HT1080 (cell line): ENCODE results near the gene CBX6. TPM values are rescaled to one million over a fixed set of nuclear protein-coding genes. Genes with fewer than 3 reads are reported as not detected.

Experiments
- DNase-seq: peaks from one replicate; pipeline ENCODE4 v3.0.0-alpha.2; 2015; ENCODE audit warnings: low read depth
- total RNA-seq: library from RNA; depleted of rRNA; stranded (reverse); fragments of >200 nt; shearing (Covaris generic); gene quantifications from 2 replicates; pipeline ENCODE4 v1.2.3, GENCODE V29; 2014

CBX6 gene
- total RNA-seq, 1 experiment from 2014 or later = 46.7 TPM

- DNase-seq = no peak
Measured at GRCh38 chr22:38873469-38874411, 1.7 kb upstream of the CBX6 start.

- DNase-seq = no peak
Measured at GRCh38 chr22:38872831-38873248, 824 bp upstream of the CBX6 start.

- no peak for DNase-seq
Measured at GRCh38 chr22:38871360-38872171, 450 bp downstream of the CBX6 start.

- no peak for DNase-seq
Measured at GRCh38 chr22:38870791-38871359, 1.1 kb downstream of the CBX6 start.

GRCh38 chr22:38870312-38870741 lies 1.7 kb downstream of the CBX6 start:
- DNase-seq = peak; percentile 69

GRCh38 chr22:38869663-38870062 lies 2.4 kb downstream of the CBX6 start:
- DNase-seq = no peak

- DNase-seq = peak; percentile 54
Measured at GRCh38 chr22:38868886-38869381, 3.1 kb downstream of the CBX6 start.

GRCh38 chr22:38868286-38868721 lies 3.7 kb downstream of the CBX6 start:
- DNase-seq = no peak

- DNase-seq = no peak
Measured at GRCh38 chr22:38867471-38868285, 4.3 kb downstream of the CBX6 start.

GRCh38 chr22:38867124-38867455 lies 4.9 kb downstream of the CBX6 start:
- no peak for DNase-seq

- DNase-seq = no peak
Measured at GRCh38 chr22:38866399-38867123, 5.5 kb downstream of the CBX6 start.

GRCh38 chr22:38866024-38866398 lies 6.0 kb downstream of the CBX6 start:
- no peak for DNase-seq

GRCh38 chr22:38865201-38866023 lies 6.6 kb downstream of the CBX6 start:
- DNase-seq = no peak

- no peak for DNase-seq
Measured at GRCh38 chr22:38864361-38865191, 7.4 kb downstream of the CBX6 start.

- no peak for DNase-seq
Measured at GRCh38 chr22:38863531-38864131, 8.4 kb downstream of the CBX6 start.

GRCh38 chr22:38862375-38863329 lies 9.4 kb downstream of the CBX6 start:
- DNase-seq = no peak

- no peak for DNase-seq
Measured at GRCh38 chr22:38861927-38862326, 10.1 kb downstream of the CBX6 start.
